CD4-positive, alpha-beta T cell treated with Interleukin-15 for 4 hours (primary cell): ENCODE results near the gene C19orf85.

ENCODE experiments used
- DNase-seq: peaks from one replicate; pipeline ENCODE4 v3.0.0-alpha.2; 2020; ENCODE audit warnings: low spot score

C19orf85 gene

DNA sequence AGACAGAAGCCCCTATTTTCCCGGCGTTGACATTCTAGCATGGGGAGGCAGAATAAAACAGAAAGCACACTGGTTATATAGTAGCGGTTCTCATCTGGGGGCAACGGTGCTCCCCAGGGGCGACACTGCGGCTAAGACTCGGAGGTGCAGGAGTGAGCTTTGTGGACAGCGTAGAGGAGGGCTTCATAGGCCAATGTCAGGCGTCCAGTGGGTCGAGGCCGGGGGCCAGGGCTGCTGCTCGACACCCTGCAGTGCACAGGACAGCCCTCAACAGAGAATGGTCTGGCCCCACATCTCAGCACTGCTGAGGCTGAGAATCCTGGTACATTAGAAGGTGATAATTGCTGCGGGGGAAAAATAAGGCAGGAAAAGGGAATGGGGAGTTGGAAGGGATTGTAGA lies 13.4 kb upstream of the C19orf85 start:
- DNase-seq: no peak

DNA sequence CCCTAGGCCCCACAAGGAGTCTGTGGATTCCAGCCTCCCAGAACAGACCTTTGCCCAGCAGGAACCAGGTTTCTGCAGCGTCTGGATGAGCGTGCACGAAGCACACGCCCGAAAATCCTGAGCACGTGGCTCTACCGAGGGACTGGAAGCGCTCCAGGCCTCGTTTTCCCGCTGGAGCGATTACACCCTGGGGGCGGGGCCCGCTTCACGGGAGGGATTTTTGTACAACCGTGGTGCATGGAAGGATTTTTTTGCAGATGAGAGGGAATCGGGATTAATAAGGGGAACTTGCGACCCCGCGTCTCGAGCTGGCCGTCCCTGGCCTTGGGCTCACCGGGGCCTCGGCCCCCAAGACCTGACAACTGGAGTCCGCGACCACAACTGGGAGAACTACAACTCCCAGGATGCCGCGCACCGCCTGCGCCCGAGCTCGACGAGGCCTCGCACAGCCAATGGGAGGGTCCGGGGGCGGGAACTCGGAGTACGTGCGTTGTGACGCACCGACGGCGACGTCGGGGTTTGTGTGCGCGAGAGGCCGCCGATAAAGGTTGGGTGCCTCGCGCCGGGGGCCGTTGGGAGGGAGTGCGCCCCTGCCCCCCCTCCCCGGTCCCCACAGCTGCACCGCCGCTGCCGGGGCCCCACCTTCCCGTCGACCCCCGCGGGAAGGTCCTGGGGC lies 11.7 kb upstream of the C19orf85 start, which contains the start of gene ZNF628:
Gene ZNF628, plus strand, starts transcription at position 518 of the 676 bp plus-strand sequence. CDS start 3,294 bp downstream, outside the sequence.
- peak; percentile 98 for DNase-seq

DNA sequence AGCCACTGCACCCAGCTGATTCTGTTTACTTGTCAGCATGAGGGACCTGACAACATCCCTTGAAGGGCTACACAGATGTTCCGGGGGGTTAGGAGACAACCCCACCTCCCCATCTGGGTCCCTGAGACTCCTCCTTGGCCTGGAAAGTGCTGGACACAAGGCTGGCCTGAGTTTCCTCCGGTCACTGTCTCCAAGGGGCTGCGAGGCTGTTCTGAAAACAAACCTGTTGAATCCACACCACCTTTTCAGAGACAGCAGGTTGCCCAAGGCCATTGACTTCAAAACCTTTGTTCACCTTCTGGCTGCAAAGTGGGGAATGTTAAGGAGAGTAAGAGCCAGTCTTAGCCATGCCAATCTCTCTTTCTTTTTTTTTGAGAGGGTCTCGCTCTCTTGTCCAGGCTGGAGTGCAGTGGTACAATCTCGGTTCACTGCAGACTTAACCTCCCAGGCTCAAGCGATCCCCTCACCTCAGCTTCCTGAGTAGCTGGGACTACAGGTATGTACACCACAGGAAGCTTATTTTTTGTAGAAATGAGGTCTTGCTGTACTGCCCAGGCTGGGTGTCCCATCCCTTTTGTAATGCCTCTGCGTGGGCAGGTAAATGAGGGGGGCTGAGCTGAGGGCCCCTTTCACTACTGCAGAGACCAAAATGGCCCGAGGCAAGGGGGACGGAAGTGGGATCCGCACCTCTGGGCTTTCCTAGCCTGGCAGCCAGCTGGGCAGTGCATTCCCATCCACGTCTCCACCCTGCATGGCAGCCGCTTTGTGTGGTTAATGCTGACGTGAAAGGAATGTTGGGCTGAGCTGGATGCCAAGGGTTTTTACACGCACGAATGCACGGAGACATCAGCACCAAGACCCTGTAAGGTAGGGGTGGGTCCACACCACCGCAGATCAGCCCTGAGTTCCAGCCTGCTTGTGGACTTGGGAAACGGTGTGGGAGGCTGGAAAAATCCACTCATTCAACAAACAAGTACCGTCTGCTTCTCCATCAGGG lies 10.0 kb upstream of the C19orf85 start:
- DNase-seq: no peak

DNA sequence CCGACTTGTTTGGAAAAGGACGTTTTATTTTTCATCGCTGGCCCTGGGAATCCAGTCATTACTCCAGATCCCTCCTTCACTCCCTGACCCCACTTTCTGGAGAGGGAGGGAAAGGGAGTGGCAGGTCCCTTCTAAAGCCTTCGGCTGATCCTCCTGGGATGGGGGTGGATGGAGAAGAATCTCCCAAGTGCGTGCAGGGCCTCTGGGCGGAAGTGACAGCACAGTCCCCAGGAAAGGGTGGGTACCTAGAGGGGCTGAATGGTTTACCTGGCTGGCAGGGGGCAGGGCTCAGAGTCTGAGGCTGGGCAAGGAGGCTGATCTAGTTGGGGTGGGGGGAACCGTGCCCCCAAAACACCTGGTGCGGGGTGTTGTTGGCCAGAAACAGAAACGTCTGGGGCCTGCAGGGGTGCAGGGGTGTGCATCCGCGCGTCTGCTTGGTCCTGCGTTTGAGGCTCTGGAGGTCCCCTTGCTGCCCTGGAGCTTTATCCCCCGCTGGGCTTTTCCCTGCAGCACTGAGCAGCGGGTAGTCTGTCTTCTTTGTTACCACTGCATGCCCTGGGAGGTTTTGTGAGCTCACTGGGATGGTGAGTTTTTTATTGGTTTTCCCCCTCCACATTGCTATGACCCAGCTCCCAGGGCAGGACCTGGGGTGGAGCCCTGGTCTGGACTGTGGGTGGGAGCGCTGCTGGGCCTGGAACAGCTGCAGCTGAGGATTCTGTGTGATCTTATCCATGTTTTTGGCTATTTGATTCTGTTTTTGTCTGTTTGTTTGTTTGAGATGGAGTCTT lies 8.9 kb upstream of the C19orf85 start:
- DNase-seq: no peak

DNA sequence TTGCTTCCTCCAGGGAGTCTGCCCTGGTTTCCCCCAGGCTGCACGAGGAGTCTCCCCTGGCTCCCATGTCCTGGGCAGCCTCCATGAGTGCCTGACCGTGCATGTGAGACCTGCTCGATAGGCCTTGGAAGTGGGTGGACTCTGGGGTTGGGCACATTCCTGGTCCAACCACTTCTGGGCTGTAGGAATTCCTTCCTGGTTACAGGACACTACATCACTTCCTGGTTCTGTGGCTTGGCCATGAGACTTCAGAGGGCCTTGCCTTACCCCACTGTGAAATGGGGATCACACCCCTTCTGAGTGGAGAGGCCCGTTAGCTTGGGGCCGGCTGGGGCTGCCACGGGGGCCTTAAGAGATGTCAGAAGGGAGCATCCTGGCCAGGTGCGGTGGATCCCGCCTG lies 7.9 kb upstream of the C19orf85 start:
- no peak for DNase-seq

DNA sequence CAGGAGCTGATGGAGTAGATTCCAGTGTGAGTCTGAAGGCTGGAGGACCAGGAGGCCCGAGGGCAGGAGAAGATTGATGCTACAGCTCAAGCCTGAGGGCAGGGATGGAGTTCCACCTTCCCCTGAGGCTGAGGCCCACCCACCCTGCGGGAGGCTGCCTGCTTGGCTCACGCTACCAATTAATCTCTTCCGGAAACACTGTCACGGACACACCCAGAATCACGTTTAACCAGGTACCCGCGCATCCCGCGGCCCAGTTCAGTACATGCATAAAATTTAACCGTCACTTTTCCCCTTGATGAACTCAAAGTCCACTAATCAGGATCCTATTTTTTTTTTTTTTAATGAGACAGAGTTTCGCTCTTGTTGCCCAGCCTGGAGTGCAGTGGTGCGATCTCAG lies 6.7 kb upstream of the C19orf85 start:
- no peak for DNase-seq

DNA sequence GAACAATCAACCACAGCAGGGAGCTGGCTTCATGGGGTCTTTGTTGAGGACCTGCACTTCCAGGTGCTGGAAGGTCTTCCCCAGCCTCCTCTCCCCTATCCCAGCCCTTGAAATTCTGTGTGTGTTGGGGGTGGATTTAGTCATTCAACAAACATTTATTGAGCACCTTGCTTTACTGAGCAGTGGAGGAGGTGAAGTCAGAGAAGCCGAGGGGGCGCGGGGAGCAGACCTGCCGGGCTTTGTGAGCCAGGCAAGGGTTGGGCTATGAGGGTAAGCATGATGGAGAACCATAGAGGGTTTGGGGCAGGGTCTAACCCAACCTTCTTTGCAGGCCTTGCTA lies 3.5 kb upstream of the C19orf85 start:
- no peak for DNase-seq

DNA sequence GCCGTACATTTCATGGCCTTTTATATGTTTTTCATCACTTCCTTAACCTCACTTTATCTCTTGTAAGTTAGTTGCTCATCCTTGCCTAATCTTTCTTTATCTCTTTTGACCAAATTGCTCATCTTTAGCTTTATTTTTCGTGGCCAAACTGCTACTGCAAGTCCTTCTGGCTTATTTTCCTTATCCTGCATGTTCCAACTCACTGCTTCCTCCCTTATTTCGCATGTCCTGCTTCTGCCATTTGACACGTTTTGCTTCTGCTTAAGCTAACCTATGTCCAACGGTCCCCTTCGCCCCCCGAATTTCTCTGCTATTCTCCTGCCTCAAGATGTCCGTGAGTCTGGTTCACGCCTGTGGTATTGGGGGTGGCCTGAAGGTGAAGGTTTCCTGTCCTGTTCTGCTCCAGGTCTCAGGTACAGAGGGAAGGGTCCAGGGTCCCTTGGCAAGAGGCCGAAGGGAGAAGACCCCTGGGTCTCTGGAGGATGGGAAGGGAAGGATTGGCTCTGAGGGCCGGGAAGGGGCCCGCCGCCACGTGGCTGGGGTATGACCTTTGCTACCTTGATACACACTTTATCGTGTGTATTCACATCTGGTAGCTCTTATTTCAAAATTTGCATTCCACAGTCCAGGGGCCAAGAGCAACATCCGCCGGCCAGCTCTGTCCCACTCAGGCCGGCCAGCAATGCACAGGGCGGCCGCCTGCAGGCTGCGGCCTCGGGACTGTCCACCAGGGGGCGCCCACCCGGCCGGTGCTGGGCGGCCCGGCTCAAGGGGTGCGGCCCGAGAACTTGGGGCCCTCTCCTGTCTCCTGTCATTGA lies 2.9 kb upstream of the C19orf85 start:
- DNase-seq: peak; percentile 60

DNA sequence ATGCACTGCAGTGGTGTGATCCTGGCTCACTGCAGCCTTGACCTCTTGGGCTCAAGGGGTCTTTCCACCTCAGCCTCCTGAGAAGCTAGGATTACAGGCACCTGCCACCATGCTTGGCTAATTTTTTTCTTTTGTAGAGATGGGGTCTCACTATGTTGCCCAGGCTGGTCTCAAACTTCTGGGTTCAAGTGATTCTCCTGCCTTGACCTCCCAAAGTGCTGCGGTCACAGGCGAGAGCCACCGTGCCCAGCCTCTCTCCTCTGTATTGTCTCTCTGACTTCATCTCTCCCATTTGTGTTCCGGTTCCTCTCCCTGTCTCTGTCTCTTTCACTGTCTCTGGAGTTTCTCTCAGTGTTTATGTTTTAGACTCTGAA lies 1.7 kb upstream of the C19orf85 start:
- no peak for DNase-seq

DNA sequence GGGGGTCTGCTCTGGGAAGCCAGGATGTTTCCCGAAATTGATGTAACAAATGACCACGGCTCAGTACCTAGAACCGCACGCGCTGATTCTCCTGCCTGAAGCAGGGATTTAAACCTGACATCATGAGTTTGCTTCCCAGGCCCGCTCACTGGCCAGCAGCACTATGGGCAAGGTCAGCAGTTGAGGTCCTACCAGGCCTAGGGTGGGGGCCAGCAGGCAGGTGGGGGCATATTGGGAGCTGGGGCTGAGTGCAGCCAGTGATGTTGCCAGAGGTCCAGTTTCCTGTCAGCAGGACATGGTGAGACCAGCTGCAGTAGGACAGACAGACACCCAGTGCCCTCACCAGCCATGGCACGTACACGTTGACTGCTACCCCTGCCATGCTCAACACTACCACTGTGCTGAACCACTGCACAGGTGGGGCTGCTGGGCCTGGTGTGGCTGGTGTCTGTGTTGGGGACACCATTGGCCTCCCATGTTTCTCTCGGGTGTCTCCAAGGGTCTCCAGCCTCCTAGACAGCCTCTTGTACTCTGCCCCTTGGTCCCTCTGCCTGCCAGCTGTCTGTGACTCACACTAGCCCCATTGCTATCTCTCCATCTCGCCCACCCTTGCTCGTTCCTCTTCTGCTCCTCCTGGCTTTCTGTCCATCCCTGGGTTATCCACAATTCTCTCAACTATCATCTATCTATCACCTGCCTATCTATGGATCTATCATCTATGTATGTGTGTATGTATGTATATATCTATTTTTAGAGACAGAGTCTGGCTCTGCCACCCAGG lies 1.1 kb upstream of the C19orf85 start:
- no peak for DNase-seq

DNA sequence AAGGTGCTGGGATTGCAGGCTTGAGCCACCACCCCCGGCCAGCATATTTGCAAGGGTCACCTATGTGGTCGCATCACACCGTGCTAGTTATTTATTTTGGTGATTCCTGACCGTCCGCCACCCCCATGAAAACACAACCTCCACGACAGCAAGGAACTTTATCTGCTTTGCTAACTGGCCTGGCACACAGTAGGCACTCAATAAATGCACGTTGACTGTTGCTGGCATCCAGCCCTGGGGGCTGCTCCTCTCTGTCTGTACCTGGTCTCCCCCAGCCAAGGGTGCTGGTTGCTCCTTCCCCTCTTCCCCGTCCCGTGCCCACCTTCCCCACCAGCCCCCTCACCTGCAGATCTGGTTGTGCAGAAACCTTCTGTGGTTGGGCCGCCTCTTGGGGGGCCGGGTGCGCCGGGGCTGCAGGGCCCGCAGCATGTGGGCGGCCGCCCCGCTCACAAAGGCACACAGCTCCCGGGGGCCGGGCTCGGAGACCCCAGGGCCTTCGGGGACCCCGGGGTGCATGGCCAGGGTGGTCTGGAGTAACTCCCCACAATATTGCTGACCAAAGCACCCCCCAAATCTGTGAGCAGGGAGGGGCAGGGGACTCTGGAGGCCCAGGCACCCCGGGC lies 401 bp downstream of the C19orf85 start:
- no peak for DNase-seq

DNA sequence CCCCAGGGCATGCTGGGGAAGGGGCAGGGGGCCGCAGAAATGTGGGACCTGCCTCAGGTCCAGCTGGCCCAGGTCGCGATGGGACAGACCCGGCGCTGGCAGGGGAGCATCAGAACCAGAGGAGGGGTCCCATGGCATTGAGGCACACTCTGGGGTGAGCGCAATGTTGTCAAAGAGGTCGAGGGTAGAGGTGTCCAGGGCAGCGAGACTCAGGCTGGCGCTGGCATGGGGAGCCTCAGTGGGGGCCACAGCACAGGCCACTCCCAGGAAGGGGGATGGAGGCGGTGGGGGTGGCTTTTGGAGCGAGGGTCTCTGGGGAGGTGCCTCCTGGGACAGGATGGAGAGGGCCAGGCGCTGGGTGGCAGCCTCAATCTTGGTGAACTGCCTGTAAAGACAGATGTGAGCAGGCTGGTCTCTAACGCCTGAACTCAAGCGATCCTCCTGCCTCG lies 944 bp downstream of the C19orf85 start:
- DNase-seq: no peak

DNA sequence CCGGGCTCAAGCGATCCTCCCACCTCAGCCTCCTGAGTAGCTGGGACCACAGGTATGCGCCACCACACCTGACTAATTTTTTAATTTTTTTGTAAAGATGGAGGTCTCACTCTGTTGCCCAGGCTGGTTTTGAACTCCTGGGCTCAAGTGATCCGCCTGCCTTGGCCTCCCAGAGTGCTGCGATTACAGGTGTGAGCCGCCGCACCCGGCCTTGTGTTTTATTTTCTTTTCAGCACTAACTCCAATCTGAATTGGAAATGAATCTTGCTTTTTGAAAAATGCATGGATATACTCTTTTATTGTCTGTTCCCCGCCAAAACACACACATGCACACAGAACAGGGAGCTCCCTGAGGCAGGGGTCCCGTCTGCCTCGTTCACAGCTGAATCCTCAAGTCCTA lies 1.8 kb downstream of the C19orf85 start:
- no peak for DNase-seq

DNA sequence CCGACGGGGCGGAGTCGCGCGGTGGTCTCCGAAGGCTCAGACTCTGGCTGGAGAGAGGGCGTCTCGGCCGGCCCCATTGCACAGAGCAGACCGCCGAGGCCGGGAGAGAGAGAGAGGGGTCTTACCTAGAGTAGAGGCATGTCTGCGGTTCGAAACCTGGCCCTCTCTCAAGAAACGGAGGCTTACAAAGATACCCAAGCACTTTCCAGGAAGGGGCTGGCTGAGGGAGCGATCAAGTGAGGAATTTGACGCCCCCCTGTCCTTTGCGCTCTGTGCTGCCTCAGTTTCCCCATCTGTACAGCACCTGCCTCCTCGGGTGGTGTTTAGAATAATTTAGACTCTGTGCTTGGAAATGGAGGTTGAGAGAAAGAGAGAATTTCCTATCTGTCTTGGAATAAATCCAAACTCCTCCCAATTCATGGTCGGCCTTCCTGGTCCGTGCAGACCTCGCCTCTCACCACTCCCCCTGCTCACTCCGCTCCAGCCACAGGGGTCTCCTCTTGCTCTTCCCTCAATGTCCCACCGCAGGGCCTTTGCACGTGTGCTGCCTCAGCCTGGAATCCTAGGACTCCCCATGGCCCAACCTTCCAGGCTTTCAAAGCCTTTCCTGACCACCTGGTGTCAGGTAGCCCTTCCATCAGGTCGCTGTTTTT lies 2.5 kb downstream of the C19orf85 start:
- no peak for DNase-seq

DNA sequence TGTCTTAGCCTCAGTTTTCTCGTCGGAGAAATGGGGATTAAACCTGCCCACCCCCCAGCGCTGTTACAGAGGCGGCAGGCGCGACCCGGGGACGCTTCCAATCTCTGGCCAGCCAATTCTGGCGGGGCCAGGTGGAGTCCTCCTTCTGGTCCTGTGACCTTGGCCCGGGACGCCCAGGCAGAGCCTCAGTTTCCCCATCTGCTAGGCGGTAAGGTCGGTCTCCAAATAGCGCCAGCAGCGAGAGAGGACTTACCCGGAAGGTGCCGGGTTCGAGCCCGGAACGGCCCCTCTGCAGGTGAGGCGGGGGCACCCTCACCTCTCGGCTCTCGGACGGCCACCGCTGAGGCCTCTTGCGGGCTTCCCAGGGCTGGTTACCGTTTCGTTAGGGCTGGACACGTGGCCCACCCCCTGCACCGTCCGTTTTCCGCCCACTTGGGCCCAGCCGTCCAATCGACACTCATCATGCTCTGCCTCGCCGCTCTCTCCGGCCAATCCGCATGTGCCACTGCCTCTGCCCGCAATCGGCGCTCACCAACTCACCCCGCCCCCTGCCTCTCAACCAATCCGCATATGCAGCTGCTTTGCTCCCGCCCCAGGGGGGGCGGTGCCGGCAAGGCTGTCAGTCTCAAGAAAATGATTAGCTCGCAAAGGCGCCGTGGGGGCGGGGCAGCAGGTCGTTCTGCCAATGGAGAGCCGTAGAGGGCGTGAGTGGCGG lies 3.1 kb downstream of the C19orf85 start, which contains the start of gene ISOC2:
Gene ISOC2, minus strand, starts transcription at position 384 of the 715 bp plus-strand sequence. CDS start 5,156 bp downstream, outside the sequence.
- DNase-seq: peak; percentile 100

DNA sequence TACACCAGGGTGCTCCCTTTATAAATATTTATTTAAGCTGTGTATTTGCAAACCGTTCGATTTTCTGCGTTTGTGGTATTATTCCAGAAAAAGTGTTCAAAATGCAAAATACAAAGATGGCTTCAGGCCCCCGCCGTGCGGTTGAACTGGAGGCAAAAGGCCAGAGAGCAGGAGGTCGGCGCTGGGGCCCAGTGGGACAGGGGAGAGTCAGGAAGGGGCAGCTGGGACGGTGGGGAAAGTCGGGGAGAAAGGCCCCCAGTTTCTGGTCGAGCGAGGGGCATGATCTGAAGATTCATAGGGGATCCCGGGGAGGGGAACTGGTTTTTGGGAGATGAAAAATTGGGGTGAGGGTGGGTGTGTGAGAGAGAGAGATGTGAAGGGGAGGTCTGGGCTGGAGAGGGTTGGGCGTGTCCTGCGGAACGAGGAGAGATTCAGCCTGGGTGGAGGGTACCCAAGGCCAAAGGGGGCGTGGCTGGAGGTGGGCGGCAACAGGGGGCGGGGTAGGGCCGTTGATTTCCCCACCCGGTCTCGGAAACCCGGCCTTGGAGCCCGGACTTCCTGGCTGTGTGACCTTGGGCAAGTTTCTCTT lies 3.8 kb downstream of the C19orf85 start:
- no peak for DNase-seq

DNA sequence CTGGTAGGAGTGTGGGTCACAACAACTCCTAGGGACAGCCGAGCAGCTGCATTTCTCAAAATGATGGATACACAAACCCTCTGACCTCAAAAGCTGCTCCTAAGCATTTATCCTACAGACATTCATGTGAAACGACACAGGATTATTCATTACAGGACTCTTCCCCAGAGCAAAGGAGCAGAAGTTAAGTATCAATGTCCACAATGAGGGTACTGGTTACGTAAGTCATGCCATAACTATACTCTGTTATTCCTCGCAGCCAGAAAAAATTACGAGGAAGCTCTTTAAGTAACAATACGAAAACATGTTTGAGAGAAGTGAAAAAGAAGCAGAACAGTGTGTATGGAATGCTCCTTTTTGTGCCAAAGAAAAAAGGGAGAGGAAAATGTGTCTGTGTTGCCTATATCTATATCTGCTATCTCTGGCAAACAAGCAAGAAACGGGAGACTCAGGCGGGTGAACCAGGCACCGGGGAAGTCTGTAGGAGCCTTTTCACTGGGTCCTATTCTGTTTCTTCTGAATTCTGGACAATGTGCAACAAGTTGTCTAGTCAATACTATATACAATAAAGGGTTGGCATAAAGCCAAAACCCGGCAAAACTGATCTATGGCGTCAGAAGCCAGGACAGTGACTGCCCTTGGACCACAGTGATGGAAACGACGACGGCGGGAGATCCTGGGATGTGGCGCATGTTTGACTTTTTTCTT lies 4.4 kb downstream of the C19orf85 start:
- DNase-seq: no peak

DNA sequence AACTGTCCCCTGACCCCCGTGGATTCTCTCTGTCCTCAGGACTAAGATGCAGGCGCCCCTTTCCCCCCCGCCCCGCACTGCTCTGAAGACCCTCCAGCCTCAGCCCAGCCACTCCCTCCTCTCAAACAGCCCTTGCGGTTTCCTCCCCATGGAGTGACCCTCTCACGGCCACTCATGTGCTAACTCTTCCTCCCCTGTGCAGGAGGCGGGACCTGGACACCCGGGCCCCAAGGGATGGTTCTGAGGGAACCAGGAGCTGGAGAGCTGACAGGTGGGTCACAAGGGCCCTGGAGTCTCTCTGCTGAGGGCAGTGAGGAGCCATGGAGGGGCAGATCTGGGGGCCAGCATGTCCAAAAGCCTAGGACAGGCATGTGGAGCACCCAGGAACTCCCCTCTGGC lies 5.0 kb downstream of the C19orf85 start:
- DNase-seq: no peak
